ENCODE results near the gene ANKRD66.
"Not testable (repeated sequence)": the region's sequence is repeated elsewhere in the genome, so short reads cannot be mapped to it uniquely, and the experiment has no call there.

ANKRD66 gene

DNA sequence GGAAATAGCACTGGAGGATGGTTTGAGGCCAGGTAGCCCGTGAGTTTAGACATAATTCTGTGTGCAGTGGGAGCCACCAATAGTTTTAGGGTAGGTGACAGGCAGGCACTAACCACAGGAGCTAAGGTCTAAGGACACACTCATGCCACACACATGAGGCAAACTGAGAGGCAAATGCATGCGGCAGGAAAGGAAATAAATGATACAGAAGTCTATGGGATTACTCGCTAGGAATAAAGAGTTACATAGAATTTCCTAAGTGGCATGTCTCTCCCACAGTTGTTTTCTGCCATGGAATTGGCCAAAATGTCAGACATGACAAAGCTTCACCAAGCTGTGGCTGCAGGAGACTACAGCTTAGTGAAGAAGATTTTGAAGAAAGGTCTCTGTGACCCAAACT lies 4.9 kb downstream of the ANKRD66 start:
- Histone ChIP-seq H3K4me1 (ENCODE audit: control insufficient read depth, insufficient read depth, low read length, unreplicated experiment) (peaks cover 7% of the 10 kb centered on the region), H3K79me2 (ENCODE audit: control insufficient read depth, insufficient read depth, low read length, unreplicated experiment) (no peaks in the 10 kb centered on the region), H2AFZ (ENCODE audit: low read length, unreplicated experiment) (no peak overlapping the region), H3K27ac (ENCODE audit: low read depth, low read length) (no peak overlapping the region), H3K27me3 (ENCODE audit: insufficient read depth, low read length) (peaks cover 3% of the 10 kb centered on the region; the same call in 1 of the 2 replicates), H3K36me3 (ENCODE audit: insufficient read depth, low read length) (no peaks in the 10 kb centered on the region), H3K4me3 (ENCODE audit: low read depth, low read length) (no peak overlapping the region)

DNA sequence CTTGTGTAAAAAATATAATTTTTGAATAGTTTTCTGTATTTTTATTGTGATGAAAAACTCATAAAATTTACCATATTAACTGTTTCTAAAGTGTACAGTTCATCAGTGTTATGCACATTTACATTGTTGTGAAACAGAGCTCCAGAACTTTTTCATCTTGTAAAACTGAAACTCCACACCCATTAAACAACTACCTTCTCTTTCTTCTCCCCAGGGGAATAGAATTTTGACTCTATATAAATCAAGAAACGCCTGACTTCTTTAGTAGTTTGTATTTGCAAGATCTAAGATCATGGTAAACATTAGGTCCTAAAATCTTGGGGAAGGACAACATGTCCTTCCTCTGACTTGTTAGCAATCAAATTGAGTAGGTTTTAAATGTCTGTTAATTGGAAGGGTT lies 9.1 kb downstream of the ANKRD66 start:
- Histone ChIP-seq H3K27ac (ENCODE audit: low read depth, low read length) (no peak overlapping the region), H2AFZ (ENCODE audit: low read length, unreplicated experiment) (no peak overlapping the region), H3K27me3 (ENCODE audit: insufficient read depth, low read length) (0 out of 2 replicates have a peak, but pooled peaks cover 3% of the 10 kb centered on the region), H3K4me3 (ENCODE audit: low read depth, low read length) (no peak overlapping the region), H3K36me3 (ENCODE audit: insufficient read depth, low read length) (no peaks in the 10 kb centered on the region), H3K4me1 (ENCODE audit: control insufficient read depth, insufficient read depth, low read length, unreplicated experiment) (peaks cover 21% of the 10 kb centered on the region), H3K79me2 (ENCODE audit: control insufficient read depth, insufficient read depth, low read length, unreplicated experiment) (no peaks in the 10 kb centered on the region)

DNA sequence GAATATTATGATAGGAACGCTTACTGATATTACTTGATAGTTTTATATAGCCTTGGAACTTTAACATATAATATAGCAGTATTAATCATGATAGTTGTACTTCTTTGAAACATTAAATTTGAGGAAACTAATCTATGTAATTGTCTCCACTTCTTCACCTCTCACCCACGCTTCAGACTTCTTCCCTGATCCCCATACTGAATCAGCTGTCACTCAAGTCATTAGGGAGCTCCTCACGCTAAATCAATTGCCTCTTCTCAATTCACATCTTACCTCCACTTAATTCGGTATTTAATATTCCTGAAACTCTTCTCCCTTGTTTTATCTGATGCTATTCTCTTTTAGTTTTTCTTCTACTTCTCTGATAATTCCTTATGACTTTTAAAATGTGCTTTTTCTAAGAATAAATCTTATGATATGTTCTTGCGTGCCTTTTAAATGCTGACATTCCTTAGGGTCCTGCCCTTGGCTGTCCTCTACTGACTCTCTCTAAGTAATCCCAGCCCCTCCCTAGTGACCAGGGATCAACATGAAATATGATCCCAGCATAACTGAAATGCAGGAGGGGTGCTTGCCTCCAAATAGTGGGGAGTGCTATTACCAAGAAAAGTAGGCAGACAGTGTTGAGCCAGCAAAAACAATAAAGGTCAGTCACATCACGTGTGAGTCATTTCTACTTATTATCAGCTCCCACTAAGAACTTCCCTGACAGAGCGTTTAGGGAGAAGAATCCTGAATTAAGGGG lies 9.9 kb downstream of the ANKRD66 start:
- H3K27ac ChIP-seq (ENCODE audit: low read depth, low read length): no peak overlapping the region
- H3K36me3 ChIP-seq (ENCODE audit: insufficient read depth, low read length): no peaks in the 10 kb centered on the region
- H3K27me3 ChIP-seq (ENCODE audit: insufficient read depth, low read length): 0 out of 2 replicates have a peak, but pooled peaks cover 3% of the 10 kb centered on the region
- no peak overlapping the region for H3K4me3 ChIP-seq (ENCODE audit: low read depth, low read length)
- no peaks in the 10 kb centered on the region for H3K79me2 ChIP-seq (ENCODE audit: control insufficient read depth, insufficient read depth, low read length, unreplicated experiment)
- H2AFZ ChIP-seq (ENCODE audit: low read length, unreplicated experiment): no peak overlapping the region
- H3K4me1 ChIP-seq (ENCODE audit: control insufficient read depth, insufficient read depth, low read length, unreplicated experiment): peaks cover 21% of the 10 kb centered on the region

DNA sequence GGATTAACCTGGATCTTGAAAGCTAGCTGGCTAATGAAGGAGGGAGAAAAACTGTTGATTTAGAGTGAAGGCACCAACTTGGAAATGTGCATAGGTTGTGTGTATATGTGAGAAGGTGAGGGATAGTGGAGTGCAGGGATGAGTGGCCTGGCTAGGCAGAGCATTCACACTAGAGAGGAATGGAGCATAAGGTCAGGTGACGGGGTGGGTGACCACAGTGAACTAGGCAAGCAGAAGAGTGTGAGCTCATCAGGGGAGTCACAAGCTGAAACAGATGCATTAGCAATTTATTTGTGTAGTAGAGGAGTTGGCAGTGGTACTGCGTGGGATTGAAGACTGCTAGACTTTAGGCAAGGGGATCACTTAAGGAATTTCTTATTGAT lies 10.5 kb downstream of the ANKRD66 start:
- Histone ChIP-seq H3K4me3 (ENCODE audit: low read depth, low read length) (no peak overlapping the region), H2AFZ (ENCODE audit: low read length, unreplicated experiment) (no peak overlapping the region), H3K27ac (ENCODE audit: low read depth, low read length) (no peak overlapping the region), H3K79me2 (ENCODE audit: control insufficient read depth, insufficient read depth, low read length, unreplicated experiment) (no peaks in the 10 kb centered on the region), H3K36me3 (ENCODE audit: insufficient read depth, low read length) (no peaks in the 10 kb centered on the region), H3K27me3 (ENCODE audit: insufficient read depth, low read length) (0 out of 2 replicates have a peak, but pooled peaks cover 3% of the 10 kb centered on the region), H3K4me1 (ENCODE audit: control insufficient read depth, insufficient read depth, low read length, unreplicated experiment) (peaks cover 21% of the 10 kb centered on the region)

DNA sequence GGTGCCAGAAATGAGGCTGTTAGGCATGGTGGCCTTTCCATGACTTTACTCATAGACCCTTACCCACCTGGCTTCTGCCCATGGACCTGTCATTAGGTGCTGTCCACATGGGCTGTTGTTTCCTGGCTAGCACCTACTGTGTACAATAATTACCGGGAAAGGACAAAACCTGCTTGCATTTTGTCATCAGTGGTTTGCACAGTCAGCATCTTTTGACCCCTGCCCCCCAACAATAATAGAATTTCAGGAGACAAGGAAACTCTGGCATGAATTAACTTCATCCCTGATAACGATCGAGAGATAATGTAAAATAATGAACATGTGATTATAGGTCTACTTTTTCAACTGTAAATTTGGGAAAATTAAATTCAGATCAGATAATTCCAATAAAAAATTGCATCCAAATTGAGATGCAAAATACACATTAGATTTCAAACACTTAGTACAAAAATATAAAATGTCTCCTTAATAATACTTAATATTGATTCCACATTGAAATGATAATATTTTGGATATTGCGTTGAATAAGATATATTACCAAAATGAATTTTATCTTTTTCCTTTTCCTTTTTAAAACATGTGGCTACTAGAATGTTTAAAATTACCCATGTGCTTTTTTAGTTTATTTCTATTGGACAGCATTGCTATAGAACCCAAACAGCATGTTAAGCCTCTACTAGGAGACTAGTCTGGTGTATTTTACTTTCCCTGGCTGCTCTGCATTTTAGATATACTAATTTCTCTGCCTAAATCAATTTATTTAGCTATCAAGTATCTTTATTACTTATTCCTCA lies 12.4 kb downstream of the ANKRD66 start:
- no peak overlapping the region for H3K27ac ChIP-seq (ENCODE audit: low read depth, low read length)

DNA sequence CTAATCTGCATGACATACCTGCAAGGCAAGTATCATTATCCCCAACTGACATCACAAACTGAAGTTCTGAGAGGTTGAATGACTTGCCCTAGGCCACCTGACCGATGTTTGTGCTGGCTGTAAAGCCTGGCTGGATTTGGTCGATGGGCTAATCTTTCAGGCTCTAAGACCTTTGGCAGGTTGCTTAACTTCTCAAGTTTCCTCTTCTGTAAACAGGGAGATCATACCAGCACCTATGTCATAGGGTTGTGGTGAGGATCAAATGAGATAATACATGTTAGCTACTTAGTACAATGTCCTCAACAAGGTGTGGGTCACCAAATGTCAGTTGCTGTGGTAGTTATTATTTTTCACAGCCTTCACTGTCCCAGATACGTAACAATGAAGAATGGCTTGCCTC lies 14.2 kb downstream of the ANKRD66 start:
- Histone ChIP-seq H3K4me1 (ENCODE audit: control insufficient read depth, insufficient read depth, low read length, unreplicated experiment) (peaks cover 21% of the 10 kb centered on the region), H3K27ac (ENCODE audit: low read depth, low read length) (no peak overlapping the region)

More for the DNA sequence above, 12.4 kb downstream of the ANKRD66 start:
- Histone ChIP-seq H3K27me3 (ENCODE audit: insufficient read depth, low read length) (0 out of 2 replicates have a peak, but pooled peaks cover 3% of the 10 kb centered on the region), H3K79me2 (ENCODE audit: control insufficient read depth, insufficient read depth, low read length, unreplicated experiment) (no peaks in the 10 kb centered on the region), H3K4me1 (ENCODE audit: control insufficient read depth, insufficient read depth, low read length, unreplicated experiment) (peaks cover 21% of the 10 kb centered on the region), H3K36me3 (ENCODE audit: insufficient read depth, low read length) (no peaks in the 10 kb centered on the region), H3K4me3 (ENCODE audit: low read depth, low read length) (no peak overlapping the region), H2AFZ (ENCODE audit: low read length, unreplicated experiment) (no peak overlapping the region)

DNA sequence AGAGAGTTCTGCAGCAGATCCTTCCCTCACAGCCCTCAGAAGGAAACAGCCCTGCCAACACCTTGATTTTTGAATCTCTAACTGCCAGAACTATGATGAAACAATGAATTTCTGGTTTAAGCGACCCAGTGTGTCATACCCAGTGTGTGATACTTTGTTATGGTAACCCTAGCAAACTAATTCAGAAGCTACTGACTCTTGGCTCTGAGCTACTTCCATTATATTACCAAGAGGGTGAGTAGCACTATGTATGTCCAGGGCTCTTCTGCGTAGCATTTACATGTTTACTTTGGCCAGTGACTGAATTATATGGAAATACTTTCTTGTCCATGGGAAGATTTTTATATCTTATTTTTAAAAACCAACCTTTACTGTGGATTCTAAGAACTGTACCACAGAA lies 16.7 kb downstream of the ANKRD66 start:
- Histone ChIP-seq H3K4me3 (ENCODE audit: low read depth, low read length) (no peak overlapping the region), H3K27me3 (ENCODE audit: insufficient read depth, low read length) (no peaks in the 10 kb centered on the region), H3K79me2 (ENCODE audit: control insufficient read depth, insufficient read depth, low read length, unreplicated experiment) (no peaks in the 10 kb centered on the region), H2AFZ (ENCODE audit: low read length, unreplicated experiment) (no peak overlapping the region), H3K36me3 (ENCODE audit: insufficient read depth, low read length) (no peaks in the 10 kb centered on the region), H3K27ac (ENCODE audit: low read depth, low read length) (no peak overlapping the region), H3K4me1 (ENCODE audit: control insufficient read depth, insufficient read depth, low read length, unreplicated experiment) (no peaks in the 10 kb centered on the region)

More for the DNA sequence above, 14.2 kb downstream of the ANKRD66 start:
- no peaks in the 10 kb centered on the region for H3K36me3 ChIP-seq (ENCODE audit: insufficient read depth, low read length)
- no peaks in the 10 kb centered on the region for H3K27me3 ChIP-seq (ENCODE audit: insufficient read depth, low read length)
- no peak overlapping the region for H3K4me3 ChIP-seq (ENCODE audit: low read depth, low read length)
- H3K79me2 ChIP-seq (ENCODE audit: control insufficient read depth, insufficient read depth, low read length, unreplicated experiment): no peaks in the 10 kb centered on the region
- H2AFZ ChIP-seq (ENCODE audit: low read length, unreplicated experiment): no peak overlapping the region

DNA sequence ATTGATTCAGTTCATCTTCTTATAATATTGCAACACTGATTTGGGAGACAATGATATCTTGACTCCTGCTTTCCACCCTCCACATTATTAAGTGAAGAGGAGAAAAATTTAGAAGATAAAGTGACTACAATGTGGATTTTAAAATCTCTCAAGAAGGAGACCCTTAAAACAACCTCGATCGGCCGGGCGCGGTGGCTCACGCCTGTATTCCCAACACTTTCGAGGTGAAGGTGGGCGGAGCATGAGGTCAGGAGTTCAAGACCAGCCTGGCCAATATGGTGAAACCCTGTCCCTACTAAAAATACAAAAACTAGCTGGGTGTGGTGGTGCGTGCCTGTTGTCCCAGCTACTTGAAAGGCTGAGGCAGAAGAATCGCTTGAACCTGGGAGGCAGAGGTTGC lies 17.5 kb downstream of the ANKRD66 start:
- not testable (repeated sequence) for H3K27ac ChIP-seq (ENCODE audit: low read depth, low read length); H3K4me1 ChIP-seq (ENCODE audit: control insufficient read depth, insufficient read depth, low read length, unreplicated experiment); H3K79me2 ChIP-seq (ENCODE audit: control insufficient read depth, insufficient read depth, low read length, unreplicated experiment); H3K4me3 ChIP-seq (ENCODE audit: low read depth, low read length); H3K27me3 ChIP-seq (ENCODE audit: insufficient read depth, low read length); H2AFZ ChIP-seq (ENCODE audit: low read length, unreplicated experiment); H3K36me3 ChIP-seq (ENCODE audit: insufficient read depth, low read length)

DNA sequence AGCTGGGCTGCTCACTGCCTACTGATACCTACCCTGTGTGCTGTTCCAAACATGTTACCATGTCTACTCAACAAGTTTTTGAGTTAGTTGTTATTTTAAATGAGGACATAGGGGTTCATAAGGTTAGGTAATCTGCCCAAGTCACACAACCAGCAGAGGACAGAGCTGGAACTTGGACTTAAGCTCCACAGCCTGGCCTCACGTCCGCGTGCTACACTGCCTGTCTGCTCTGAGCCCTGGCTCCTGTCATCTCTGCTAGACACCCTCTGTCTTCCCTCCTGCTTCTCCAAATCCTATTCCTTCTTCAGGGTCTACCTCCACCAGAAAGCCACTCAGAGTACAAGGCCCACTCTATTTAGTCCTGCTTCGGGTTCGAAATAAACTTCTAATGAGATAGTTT lies 18.2 kb downstream of the ANKRD66 start:
- no peak overlapping the region for H3K27ac ChIP-seq (ENCODE audit: low read depth, low read length)
- no peaks in the 10 kb centered on the region for H3K79me2 ChIP-seq (ENCODE audit: control insufficient read depth, insufficient read depth, low read length, unreplicated experiment)
- H3K27me3 ChIP-seq (ENCODE audit: insufficient read depth, low read length): no peaks in the 10 kb centered on the region
- no peaks in the 10 kb centered on the region for H3K4me1 ChIP-seq (ENCODE audit: control insufficient read depth, insufficient read depth, low read length, unreplicated experiment)
- H2AFZ ChIP-seq (ENCODE audit: low read length, unreplicated experiment): no peak overlapping the region
- no peaks in the 10 kb centered on the region for H3K36me3 ChIP-seq (ENCODE audit: insufficient read depth, low read length)
- no peak overlapping the region for H3K4me3 ChIP-seq (ENCODE audit: low read depth, low read length)

DNA sequence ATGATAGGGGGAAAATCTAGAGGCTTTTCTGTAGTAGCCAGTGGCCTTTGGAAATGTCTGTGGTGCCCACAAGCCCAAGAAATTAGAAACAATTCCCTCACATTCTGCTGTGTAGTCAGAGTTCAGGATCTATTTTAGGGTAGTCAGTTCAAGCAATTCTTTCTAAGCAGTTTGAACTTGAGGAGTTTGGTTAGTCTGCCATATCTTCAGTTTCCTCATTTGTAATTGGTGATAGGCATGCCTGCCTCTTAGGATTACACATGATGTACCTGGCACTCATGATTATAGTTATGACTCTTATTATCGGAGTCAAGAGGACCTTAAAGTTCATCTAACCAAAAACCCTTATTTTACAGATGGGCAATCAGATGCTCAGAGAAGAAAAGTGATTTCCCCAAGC lies 25.3 kb downstream of the ANKRD66 start:
- no peaks in the 10 kb centered on the region for H3K79me2 ChIP-seq (ENCODE audit: control insufficient read depth, insufficient read depth, low read length, unreplicated experiment)
- H3K4me1 ChIP-seq (ENCODE audit: control insufficient read depth, insufficient read depth, low read length, unreplicated experiment): no peaks in the 10 kb centered on the region
- no peak overlapping the region for H2AFZ ChIP-seq (ENCODE audit: low read length, unreplicated experiment)
- no peak overlapping the region for H3K27ac ChIP-seq (ENCODE audit: low read depth, low read length)
- no peaks in the 10 kb centered on the region for H3K36me3 ChIP-seq (ENCODE audit: insufficient read depth, low read length)
- no peaks in the 10 kb centered on the region for H3K27me3 ChIP-seq (ENCODE audit: insufficient read depth, low read length)
- no peak overlapping the region for H3K4me3 ChIP-seq (ENCODE audit: low read depth, low read length)

DNA sequence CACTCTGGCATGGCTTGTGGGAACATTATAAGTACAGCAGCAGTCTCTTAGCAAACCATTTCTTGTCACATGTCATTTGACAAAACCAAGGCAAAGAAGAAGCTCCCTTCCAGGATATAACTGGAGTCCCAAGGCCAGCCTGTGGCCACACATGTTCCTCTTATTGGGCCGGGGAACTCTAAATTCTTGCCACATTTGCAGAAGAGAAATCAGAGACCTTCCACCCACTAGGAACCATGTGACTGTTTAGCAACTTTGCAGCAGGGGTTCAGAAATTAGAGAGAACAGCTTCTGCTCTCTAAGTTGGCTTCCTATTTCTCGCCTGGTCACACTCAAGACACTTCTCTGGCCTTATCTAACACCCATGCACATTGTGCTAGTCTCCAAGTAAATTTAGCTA lies 26.0 kb downstream of the ANKRD66 start:
- H3K27me3 ChIP-seq (ENCODE audit: insufficient read depth, low read length): no peaks in the 10 kb centered on the region
- H3K4me1 ChIP-seq (ENCODE audit: control insufficient read depth, insufficient read depth, low read length, unreplicated experiment): no peaks in the 10 kb centered on the region
- H3K79me2 ChIP-seq (ENCODE audit: control insufficient read depth, insufficient read depth, low read length, unreplicated experiment): no peaks in the 10 kb centered on the region
- H3K36me3 ChIP-seq (ENCODE audit: insufficient read depth, low read length): no peaks in the 10 kb centered on the region
- no peak overlapping the region for H3K27ac ChIP-seq (ENCODE audit: low read depth, low read length)
- no peak overlapping the region for H2AFZ ChIP-seq (ENCODE audit: low read length, unreplicated experiment)
- no peak overlapping the region for H3K4me3 ChIP-seq (ENCODE audit: low read depth, low read length)
